Measurements from ENCODE around the gene LOC128125822.

Gene LOC128125822

DNA sequence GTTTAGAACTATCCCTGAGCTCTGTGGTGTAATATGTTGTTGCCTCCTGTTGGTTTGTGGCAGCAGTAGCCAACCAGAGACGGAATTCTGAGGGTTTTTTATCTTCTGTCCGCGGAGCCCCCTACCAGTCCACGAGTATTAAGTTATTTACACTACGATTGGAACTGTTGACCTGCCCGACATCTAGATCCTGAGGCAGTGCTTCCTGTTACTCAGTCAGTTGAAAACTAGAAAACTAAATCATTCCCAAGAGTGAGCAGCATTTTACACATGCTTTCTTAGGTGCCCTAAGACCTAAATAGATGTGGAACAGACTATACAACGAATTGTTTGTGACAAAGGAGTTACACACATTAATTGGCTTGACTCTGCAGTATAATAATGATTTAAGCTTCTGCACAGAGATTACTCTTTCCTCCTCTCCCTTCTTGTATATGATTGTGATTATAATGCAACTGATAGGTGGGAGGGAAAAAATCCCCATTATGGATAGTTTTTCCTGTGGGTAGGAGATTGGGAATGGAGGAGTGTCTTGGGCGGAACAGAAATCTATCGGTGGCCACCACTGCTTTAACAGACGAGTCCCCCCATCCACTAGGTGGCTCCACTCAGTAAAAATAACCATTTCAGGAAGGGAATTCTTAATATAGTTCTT is 1.7 kb downstream of the LOC128125822 start (continued):
- TF ChIP-seq, protein P1, sequence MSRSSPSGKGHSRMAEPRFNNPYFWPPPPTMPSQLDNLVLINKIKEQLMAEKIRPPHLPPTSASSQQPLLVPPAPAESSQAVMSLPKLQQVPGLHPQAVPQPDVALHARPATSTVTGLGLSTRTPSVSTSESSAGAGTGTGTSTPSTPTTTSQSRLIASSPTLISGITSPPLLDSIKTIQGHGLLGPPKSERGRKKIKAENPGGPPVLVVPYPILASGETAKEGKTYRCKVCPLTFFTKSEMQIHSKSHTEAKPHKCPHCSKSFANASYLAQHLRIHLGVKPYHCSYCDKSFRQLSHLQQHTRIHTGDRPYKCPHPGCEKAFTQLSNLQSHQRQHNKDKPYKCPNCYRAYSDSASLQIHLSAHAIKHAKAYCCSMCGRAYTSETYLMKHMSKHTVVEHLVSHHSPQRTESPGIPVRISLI (tag by site-specific recombination; IDR thresholded peaks at IDR 0.05), result no peak
- TF ChIP-seq ZNF155 (tag by site-specific recombination; IDR thresholded peaks at IDR 0.05), result no peak
- no peak for TF ChIP-seq ZFP41 (tag by site-specific recombination; IDR thresholded peaks at IDR 0.05; ENCODE audit: borderline replicate concordance)
- TF ChIP-seq ZBTB8A (tag by site-specific recombination; IDR thresholded peaks at IDR 0.05), result no peak
- TF ChIP-seq GLIS2 (tag by site-specific recombination; IDR thresholded peaks at IDR 0.05), result no peak
- no peak for TF ChIP-seq ZSCAN5A (tag by site-specific recombination; IDR thresholded peaks at IDR 0.05)
- TF ChIP-seq ZNF132 (tag by site-specific recombination; IDR thresholded peaks at IDR 0.05; ENCODE audit: borderline replicate concordance), result no peak
- TF ChIP-seq ZNF133 (tag by site-specific recombination; IDR thresholded peaks at IDR 0.05), result no peak
- TF ChIP-seq ZNF175 (tag by site-specific recombination; IDR thresholded peaks at IDR 0.05), result no peak
- no peak for TF ChIP-seq ZNF114 (tag by site-specific recombination; IDR thresholded peaks at IDR 0.05)
- no peak for TF ChIP-seq HOXD13 (CRISPR knock-in tag; IDR thresholded peaks at IDR 0.05; ENCODE audit: borderline replicate concordance)
- TF ChIP-seq ZNF548 (tag by site-specific recombination; IDR thresholded peaks at IDR 0.05), result no peak
- TF ChIP-seq ZXDB (tag by site-specific recombination; IDR thresholded peaks at IDR 0.05), result no peak; the same call in none of the 2 replicates
- TF ChIP-seq ZEB2 (tag by site-specific recombination; IDR thresholded peaks at IDR 0.05), result peak; percentile 55; the same call in 1 of the 2 replicates
- no peak for TF ChIP-seq ZNF530 (tag by site-specific recombination; IDR thresholded peaks at IDR 0.05; ENCODE audit: low read depth)
- TF ChIP-seq OVOL3 (tag by site-specific recombination; IDR thresholded peaks at IDR 0.05), result no peak
- no peak for TF ChIP-seq ZNF354C (tag by site-specific recombination; IDR thresholded peaks at IDR 0.05; ENCODE audit: borderline replicate concordance, low read depth)
- TF ChIP-seq ZNF664 (tag by site-specific recombination; IDR thresholded peaks at IDR 0.05), result no peak
- no peak for TF ChIP-seq ZNF529 (tag by site-specific recombination; IDR thresholded peaks at IDR 0.05; ENCODE audit: insufficient replicate concordance)
- no peak for TF ChIP-seq ZNF394 (tag by site-specific recombination; IDR thresholded peaks at IDR 0.05; ENCODE audit: borderline replicate concordance)
- TF ChIP-seq ZNF654 (tag by site-specific recombination; IDR thresholded peaks at IDR 0.05; ENCODE audit: low read depth), result peak; percentile 10; the same call in 1 of the 2 replicates
- TF ChIP-seq ZNF473 (tag by site-specific recombination; IDR thresholded peaks at IDR 0.05), result no peak
- TF ChIP-seq GLI4 (tag by site-specific recombination; IDR thresholded peaks at IDR 0.05), result no peak
- TF ChIP-seq, protein P2, sequence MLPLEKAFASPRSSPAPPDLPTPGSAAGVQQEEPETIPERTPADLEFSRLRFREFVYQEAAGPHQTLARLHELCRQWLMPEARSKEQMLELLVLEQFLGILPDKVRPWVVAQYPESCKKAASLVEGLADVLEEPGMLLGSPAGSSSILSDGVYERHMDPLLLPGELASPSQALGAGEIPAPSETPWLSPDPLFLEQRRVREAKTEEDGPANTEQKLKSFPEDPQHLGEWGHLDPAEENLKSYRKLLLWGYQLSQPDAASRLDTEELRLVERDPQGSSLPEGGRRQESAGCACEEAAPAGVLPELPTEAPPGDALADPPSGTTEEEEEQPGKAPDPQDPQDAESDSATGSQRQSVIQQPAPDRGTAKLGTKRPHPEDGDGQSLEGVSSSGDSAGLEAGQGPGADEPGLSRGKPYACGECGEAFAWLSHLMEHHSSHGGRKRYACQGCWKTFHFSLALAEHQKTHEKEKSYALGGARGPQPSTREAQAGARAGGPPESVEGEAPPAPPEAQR (tag by site-specific recombination; IDR thresholded peaks at IDR 0.05), result no peak
- TF ChIP-seq BCL11B (tag by site-specific recombination; IDR thresholded peaks at IDR 0.05; ENCODE audit: low read depth), result no peak
- TF ChIP-seq ZNF221 (tag by site-specific recombination; IDR thresholded peaks at IDR 0.05; ENCODE audit: borderline replicate concordance), result no peak
- TF ChIP-seq, protein P3, sequence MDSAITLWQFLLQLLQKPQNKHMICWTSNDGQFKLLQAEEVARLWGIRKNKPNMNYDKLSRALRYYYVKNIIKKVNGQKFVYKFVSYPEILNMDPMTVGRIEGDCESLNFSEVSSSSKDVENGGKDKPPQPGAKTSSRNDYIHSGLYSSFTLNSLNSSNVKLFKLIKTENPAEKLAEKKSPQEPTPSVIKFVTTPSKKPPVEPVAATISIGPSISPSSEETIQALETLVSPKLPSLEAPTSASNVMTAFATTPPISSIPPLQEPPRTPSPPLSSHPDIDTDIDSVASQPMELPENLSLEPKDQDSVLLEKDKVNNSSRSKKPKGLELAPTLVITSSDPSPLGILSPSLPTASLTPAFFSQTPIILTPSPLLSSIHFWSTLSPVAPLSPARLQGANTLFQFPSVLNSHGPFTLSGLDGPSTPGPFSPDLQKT (IDR thresholded peaks at IDR 0.05; ENCODE audit: borderline replicate concordance, low read depth, low read length), result no peak
- 0 out of 2 replicates have a peak, but pooled peaks have one; percentile 3 for TF ChIP-seq HIC1 (tag by site-specific recombination; IDR thresholded peaks at IDR 0.05)
- TF ChIP-seq SCRT1 (tag by site-specific recombination; IDR thresholded peaks at IDR 0.05; ENCODE audit: borderline replicate concordance), result no peak
- no peak for TF ChIP-seq ZNF248 (tag by site-specific recombination; IDR thresholded peaks at IDR 0.05)
- TF ChIP-seq ZNF280D (tag by site-specific recombination; IDR thresholded peaks at IDR 0.05), result no peak
